ENCODE measurements around the gene CFAP20DC.

DNA sequence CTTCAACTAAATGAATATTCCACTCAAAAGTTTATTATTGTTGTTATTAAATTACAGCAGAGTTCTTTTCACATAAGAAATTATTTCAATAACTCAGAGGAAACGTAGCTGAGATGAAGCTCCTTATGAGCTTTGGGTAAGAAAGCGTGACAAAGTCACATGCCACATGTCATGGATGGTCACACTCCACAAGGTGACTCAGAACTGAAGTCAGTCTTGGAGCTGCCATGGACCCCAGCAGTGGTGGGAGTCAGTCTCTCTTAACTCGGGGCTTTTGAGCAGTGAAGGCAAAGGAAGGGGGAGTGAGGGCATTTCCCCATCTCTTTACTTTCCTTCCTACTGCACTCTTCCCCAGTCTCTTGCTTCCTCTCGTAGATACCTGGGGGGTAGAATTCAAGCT is 295.8 kb downstream of the CFAP20DC start:
- TF ChIP-seq, protein P1, sequence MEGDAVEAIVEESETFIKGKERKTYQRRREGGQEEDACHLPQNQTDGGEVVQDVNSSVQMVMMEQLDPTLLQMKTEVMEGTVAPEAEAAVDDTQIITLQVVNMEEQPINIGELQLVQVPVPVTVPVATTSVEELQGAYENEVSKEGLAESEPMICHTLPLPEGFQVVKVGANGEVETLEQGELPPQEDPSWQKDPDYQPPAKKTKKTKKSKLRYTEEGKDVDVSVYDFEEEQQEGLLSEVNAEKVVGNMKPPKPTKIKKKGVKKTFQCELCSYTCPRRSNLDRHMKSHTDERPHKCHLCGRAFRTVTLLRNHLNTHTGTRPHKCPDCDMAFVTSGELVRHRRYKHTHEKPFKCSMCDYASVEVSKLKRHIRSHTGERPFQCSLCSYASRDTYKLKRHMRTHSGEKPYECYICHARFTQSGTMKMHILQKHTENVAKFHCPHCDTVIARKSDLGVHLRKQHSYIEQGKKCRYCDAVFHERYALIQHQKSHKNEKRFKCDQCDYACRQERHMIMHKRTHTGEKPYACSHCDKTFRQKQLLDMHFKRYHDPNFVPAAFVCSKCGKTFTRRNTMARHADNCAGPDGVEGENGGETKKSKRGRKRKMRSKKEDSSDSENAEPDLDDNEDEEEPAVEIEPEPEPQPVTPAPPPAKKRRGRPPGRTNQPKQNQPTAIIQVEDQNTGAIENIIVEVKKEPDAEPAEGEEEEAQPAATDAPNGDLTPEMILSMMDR (IDR thresholded peaks at IDR 0.05): no peak
- no peak for TF ChIP-seq POLR2A (IDR thresholded peaks at IDR 0.05)
